ENCODE measurements around the gene ZNF334. TPM values are rescaled to one million over a fixed set of nuclear protein-coding genes. Genes with fewer than 3 reads are reported as not detected.

ZNF334 gene
- total RNA-seq, 2 experiments from 2014 or later: not detected

DNA sequence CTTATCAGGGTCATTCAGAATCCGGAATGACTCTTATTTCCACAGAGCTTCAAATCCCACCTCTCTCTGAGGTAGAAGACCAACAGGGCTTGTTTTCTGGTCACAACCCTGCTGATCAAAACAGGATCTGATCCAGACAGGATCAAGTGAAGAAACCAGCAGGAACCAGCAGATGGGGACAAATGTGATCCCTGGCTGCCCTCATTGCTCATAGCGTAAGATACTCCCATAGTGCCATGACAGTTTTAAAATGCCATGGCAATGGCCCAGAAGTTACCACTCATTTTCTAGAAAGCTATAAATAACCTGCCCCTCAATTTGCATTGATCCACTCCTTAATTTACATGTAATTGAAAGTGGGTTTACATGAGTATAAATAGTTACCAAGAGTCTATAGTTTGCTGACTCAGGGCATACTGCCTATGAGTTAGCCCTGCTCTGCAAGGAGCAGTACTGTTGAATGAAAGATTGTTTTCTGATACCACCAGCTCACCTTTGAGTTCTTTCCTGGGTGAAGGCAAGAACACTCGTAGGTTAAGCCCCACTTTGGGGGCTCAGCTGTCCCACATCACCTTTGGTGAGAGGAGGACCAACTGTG is 6.2 kb upstream of the ZNF334 start:
- BruUV-seq (replicated peaks): no TSS peak
- Histone ChIP-seq H3K4me3 (ENCODE audit: low read depth, low read length, poor library complexity, severe bottlenecking) (no peak overlapping the region), H3K9me2 (ENCODE audit: insufficient read depth, low read length) (no peaks in the 10 kb centered on the region), H4K20me1 (ENCODE audit: insufficient read depth, low read length) (no peaks in the 10 kb centered on the region), H3K4me1 (ENCODE audit: insufficient read depth, low read length, poor library complexity, severe bottlenecking) (no peaks in the 10 kb centered on the region), H3K4me2 (ENCODE audit: low read length) (no peak overlapping the region), H3K36me3 (ENCODE audit: insufficient read depth, low read length) (no peaks in the 10 kb centered on the region), H3K27ac (ENCODE audit: low read depth, low read length, poor library complexity, severe bottlenecking) (no peak overlapping the region), H3K79me2 (ENCODE audit: insufficient read depth, low read depth, low read length) (no peaks in the 10 kb centered on the region), H2AFZ (ENCODE audit: low read length) (no peak overlapping the region), H3K9me3 (ENCODE audit: low read length) (no peaks in the 10 kb centered on the region)
- ChIA-PET POLR2A (no interaction called here), CTCF (ENCODE audit: unreplicated experiment) (no interaction called here)
- intact Hi-C loops (cut with micrococcal nuclease; ENCODE audit: unreplicated experiment): no loop called here
- TF ChIP-seq EZH2phosphoT487 (IDR thresholded peaks at IDR 0.05; ENCODE audit: borderline replicate concordance, low read depth, low read length): no peak
- TF ChIP-seq, protein P1, sequence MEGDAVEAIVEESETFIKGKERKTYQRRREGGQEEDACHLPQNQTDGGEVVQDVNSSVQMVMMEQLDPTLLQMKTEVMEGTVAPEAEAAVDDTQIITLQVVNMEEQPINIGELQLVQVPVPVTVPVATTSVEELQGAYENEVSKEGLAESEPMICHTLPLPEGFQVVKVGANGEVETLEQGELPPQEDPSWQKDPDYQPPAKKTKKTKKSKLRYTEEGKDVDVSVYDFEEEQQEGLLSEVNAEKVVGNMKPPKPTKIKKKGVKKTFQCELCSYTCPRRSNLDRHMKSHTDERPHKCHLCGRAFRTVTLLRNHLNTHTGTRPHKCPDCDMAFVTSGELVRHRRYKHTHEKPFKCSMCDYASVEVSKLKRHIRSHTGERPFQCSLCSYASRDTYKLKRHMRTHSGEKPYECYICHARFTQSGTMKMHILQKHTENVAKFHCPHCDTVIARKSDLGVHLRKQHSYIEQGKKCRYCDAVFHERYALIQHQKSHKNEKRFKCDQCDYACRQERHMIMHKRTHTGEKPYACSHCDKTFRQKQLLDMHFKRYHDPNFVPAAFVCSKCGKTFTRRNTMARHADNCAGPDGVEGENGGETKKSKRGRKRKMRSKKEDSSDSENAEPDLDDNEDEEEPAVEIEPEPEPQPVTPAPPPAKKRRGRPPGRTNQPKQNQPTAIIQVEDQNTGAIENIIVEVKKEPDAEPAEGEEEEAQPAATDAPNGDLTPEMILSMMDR (conservative IDR thresholded peaks at IDR 0.05; ENCODE audit: low read length): no peak
- DNase-seq (ENCODE audit: low spot score): no peak

GRCh38 chr20:46509523-46509922 is 3.8 kb downstream of the ZNF334 start:
- no peaks in the 10 kb centered on the region for H3K4me1 ChIP-seq (ENCODE audit: insufficient read depth, low read length, poor library complexity, severe bottlenecking)
- H4K20me1 ChIP-seq (ENCODE audit: insufficient read depth, low read length): no peaks in the 10 kb centered on the region
- intact Hi-C loops (cut with micrococcal nuclease; ENCODE audit: unreplicated experiment): no loop called here
- ChIA-PET POLR2A (no interaction called here), CTCF (ENCODE audit: unreplicated experiment) (no interaction called here)
- no peak for DNase-seq (ENCODE audit: low spot score)
- no peaks in the 10 kb centered on the region for H3K79me2 ChIP-seq (ENCODE audit: insufficient read depth, low read depth, low read length)
- no peak overlapping the region for H3K4me3 ChIP-seq (ENCODE audit: low read depth, low read length, poor library complexity, severe bottlenecking)
- no TSS peak for BruUV-seq (replicated peaks)
- no peaks in the 10 kb centered on the region for H3K9me3 ChIP-seq (ENCODE audit: low read length)
- no peak overlapping the region for H3K4me2 ChIP-seq (ENCODE audit: low read length)
- TF ChIP-seq, protein P1 (conservative IDR thresholded peaks at IDR 0.05; ENCODE audit: low read length): no peak
- no peak for TF ChIP-seq EZH2phosphoT487 (IDR thresholded peaks at IDR 0.05; ENCODE audit: borderline replicate concordance, low read depth, low read length)
- H3K9me2 ChIP-seq (ENCODE audit: insufficient read depth, low read length): no peaks in the 10 kb centered on the region
- H3K36me3 ChIP-seq (ENCODE audit: insufficient read depth, low read length): no peaks in the 10 kb centered on the region
- no peak overlapping the region for H3K27ac ChIP-seq (ENCODE audit: low read depth, low read length, poor library complexity, severe bottlenecking)
- H2AFZ ChIP-seq (ENCODE audit: low read length): no peak overlapping the region

DNA sequence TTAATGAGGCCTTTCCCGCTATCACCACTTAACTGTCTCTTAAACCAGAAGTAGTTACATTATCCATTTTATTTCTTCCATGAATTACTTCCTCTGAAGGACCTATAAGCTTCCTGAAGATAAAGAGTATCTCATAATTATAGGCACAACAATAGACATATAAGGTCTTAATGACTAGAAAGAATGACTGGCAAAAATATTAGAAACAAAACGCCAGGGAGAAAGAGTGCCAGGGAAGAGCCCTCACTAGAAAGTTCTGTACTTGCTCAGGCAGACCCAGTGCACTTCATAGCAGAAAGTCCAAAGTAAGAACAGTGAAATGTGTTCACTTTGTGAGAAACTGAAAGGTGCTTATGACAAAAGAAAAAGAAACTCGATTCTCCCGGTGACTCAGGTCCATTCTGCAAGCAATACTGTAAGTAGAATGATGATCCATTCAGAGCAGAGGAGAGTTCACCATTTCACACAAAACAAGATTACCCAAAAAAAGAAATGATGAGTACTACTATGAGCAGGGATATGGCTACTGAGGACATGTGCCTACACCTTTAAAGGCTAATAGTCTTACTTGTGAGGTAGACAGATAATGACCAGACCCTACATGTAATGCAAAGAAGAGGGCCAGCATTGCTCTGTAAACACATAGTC is 5.5 kb downstream of the ZNF334 start:
- H3K9me2 ChIP-seq (ENCODE audit: insufficient read depth, low read length): no peaks in the 10 kb centered on the region
- no TSS peak for BruUV-seq (replicated peaks)
- H2AFZ ChIP-seq (ENCODE audit: low read length): no peak overlapping the region
- no peak overlapping the region for H3K27ac ChIP-seq (ENCODE audit: low read depth, low read length, poor library complexity, severe bottlenecking)
- H3K4me1 ChIP-seq (ENCODE audit: insufficient read depth, low read length, poor library complexity, severe bottlenecking): no peaks in the 10 kb centered on the region
- intact Hi-C loops (cut with micrococcal nuclease; ENCODE audit: unreplicated experiment): no loop called here
- no peaks in the 10 kb centered on the region for H3K36me3 ChIP-seq (ENCODE audit: insufficient read depth, low read length)
- no peaks in the 10 kb centered on the region for H3K9me3 ChIP-seq (ENCODE audit: low read length)
- TF ChIP-seq, protein P1 (conservative IDR thresholded peaks at IDR 0.05; ENCODE audit: low read length): no peak
- TF ChIP-seq EZH2phosphoT487 (IDR thresholded peaks at IDR 0.05; ENCODE audit: borderline replicate concordance, low read depth, low read length): no peak
- H4K20me1 ChIP-seq (ENCODE audit: insufficient read depth, low read length): no peaks in the 10 kb centered on the region
- H3K4me2 ChIP-seq (ENCODE audit: low read length): no peak overlapping the region
- no peaks in the 10 kb centered on the region for H3K79me2 ChIP-seq (ENCODE audit: insufficient read depth, low read depth, low read length)
- H3K4me3 ChIP-seq (ENCODE audit: low read depth, low read length, poor library complexity, severe bottlenecking): no peak overlapping the region
- ChIA-PET POLR2A (no interaction called here), CTCF (ENCODE audit: unreplicated experiment) (no interaction called here)
- DNase-seq (ENCODE audit: low spot score): no peak

Measured in OCI-LY7 (cell line).